ENCODE results near the gene ZFAND3. TPM values are rescaled to one million over a fixed set of nuclear protein-coding genes. Genes with fewer than 3 reads are reported as not detected.

ZFAND3 gene
- total RNA-seq, 2 experiments from 2014 or later = 34.4 to 37.0 TPM

- H3K4me1 Mint-ChIP-seq (ENCODE audit: low read depth) = peaks cover 43% of the 10 kb centered on the region
- ATAC-seq (ENCODE audit: poor library complexity) (no peak), DNase-seq (no peak)
- H3K27me3 Mint-ChIP-seq = no peaks in the 10 kb centered on the region
- Histone ChIP-seq H3K4me1 (ENCODE audit: insufficient read depth, low read length) (peaks cover 3% of the 10 kb centered on the region), H3K9me3 (ENCODE audit: control insufficient read depth in 1 of 2, insufficient read depth in 1 of 2, low read length in 2 of 2) (no peaks in the 10 kb centered on the region), H3K4me3 (ENCODE audit: low read length) (no peak overlapping the region), H3K36me3 (ENCODE audit: insufficient read depth, low read length) (no peaks in the 10 kb centered on the region), H3K27me3 (ENCODE audit: control insufficient read depth in 1 of 2, insufficient read depth in 2 of 2, low read length in 2 of 2) (no peaks in the 10 kb centered on the region), H3K27ac (ENCODE audit: low read depth in 1 of 2, low read length in 2 of 2) (no peak overlapping the region)
- no peak overlapping the region for H3K27ac Mint-ChIP-seq
- intact Hi-C loops (cut with DNase I, micrococcal nuclease) = no loop called here
- H3K36me3 Mint-ChIP-seq (ENCODE audit: low read depth) = peaks cover 6% of the 10 kb centered on the region
- H3K4me3 Mint-ChIP-seq = no peak overlapping the region
- CTCF ChIA-PET = no interaction called here
- TF ChIP-seq, protein P1, sequence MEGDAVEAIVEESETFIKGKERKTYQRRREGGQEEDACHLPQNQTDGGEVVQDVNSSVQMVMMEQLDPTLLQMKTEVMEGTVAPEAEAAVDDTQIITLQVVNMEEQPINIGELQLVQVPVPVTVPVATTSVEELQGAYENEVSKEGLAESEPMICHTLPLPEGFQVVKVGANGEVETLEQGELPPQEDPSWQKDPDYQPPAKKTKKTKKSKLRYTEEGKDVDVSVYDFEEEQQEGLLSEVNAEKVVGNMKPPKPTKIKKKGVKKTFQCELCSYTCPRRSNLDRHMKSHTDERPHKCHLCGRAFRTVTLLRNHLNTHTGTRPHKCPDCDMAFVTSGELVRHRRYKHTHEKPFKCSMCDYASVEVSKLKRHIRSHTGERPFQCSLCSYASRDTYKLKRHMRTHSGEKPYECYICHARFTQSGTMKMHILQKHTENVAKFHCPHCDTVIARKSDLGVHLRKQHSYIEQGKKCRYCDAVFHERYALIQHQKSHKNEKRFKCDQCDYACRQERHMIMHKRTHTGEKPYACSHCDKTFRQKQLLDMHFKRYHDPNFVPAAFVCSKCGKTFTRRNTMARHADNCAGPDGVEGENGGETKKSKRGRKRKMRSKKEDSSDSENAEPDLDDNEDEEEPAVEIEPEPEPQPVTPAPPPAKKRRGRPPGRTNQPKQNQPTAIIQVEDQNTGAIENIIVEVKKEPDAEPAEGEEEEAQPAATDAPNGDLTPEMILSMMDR (IDR thresholded peaks at IDR 0.05) = no peak
- H3K9me3 Mint-ChIP-seq = no peaks in the 10 kb centered on the region
- POLR2A ChIA-PET = interaction anchor here (0.6 kb wide), 1 partner anchor 121 kb away, joined by 3 read pairs; no protein-coding TSS in a partner anchor
Observed at GRCh38 chr6:37952027-37952426, 132.5 kb downstream of the ZFAND3 start.

GRCh38 chr6:37954791-37955190, 135.3 kb downstream of the ZFAND3 start:
- H3K36me3 Mint-ChIP-seq (ENCODE audit: low read depth) = no peaks in the 10 kb centered on the region
- H3K27ac ChIP-seq (ENCODE audit: low read depth in 1 of 2, low read length in 2 of 2) = no peak overlapping the region
- TF ChIP-seq, protein P1 (IDR thresholded peaks at IDR 0.05) = no peak
- no peaks in the 10 kb centered on the region for H3K36me3 ChIP-seq (ENCODE audit: insufficient read depth, low read length)
- ATAC-seq (ENCODE audit: poor library complexity) (no peak), DNase-seq (no peak)
- ChIA-PET POLR2A (interaction anchor here (1.0 kb wide), 1 partner anchor 17 kb away, joined by 4 read pairs; no protein-coding TSS in a partner anchor), CTCF (no interaction called here)
- H3K4me1 Mint-ChIP-seq (ENCODE audit: low read depth) = peaks cover 37% of the 10 kb centered on the region
- H3K4me3 Mint-ChIP-seq = no peak overlapping the region
- H3K9me3 Mint-ChIP-seq = no peaks in the 10 kb centered on the region
- no peak overlapping the region for H3K27ac Mint-ChIP-seq
- H3K9me3 ChIP-seq (ENCODE audit: control insufficient read depth in 1 of 2, insufficient read depth in 1 of 2, low read length in 2 of 2) = no peaks in the 10 kb centered on the region
- H3K27me3 Mint-ChIP-seq = no peaks in the 10 kb centered on the region
- no peak overlapping the region for H3K4me3 ChIP-seq (ENCODE audit: low read length)
- no peaks in the 10 kb centered on the region for H3K27me3 ChIP-seq (ENCODE audit: control insufficient read depth in 1 of 2, insufficient read depth in 2 of 2, low read length in 2 of 2)
- peaks cover 3% of the 10 kb centered on the region for H3K4me1 ChIP-seq (ENCODE audit: insufficient read depth, low read length)
- intact Hi-C loops (cut with DNase I, micrococcal nuclease) = no loop called here

DNA sequence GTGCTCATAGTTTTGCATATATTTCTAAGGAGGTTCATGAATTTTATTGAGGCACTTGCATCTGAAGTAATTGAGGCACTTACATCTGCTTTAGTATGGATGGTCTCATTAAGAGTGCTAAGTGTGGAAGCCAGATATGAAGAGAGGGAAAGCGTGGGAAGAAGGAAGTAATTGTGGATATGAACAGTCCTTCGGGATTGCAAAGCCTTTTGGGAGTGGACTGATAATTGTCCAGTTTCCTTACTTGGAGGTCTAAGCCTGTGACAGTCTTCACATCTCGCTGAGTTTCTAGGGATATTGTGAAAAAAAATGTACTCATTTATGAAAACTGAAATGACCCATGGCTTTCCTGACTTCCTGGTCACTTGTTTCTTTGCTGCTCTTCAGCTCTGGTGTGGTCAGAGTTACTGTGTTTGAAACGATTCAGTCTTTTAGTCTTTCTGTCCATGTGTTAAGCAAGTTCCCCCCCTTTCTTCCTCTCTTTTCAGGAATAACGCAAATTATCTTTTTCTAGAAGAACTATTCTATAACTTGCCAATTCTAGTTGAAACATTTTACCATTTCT, 137.3 kb downstream of the ZFAND3 start:
- no peak for DNase-seq
- no peaks in the 10 kb centered on the region for H3K9me3 Mint-ChIP-seq
- H3K4me1 Mint-ChIP-seq (ENCODE audit: low read depth) = peaks cover 39% of the 10 kb centered on the region
- Histone ChIP-seq H3K27ac (ENCODE audit: low read depth in 1 of 2, low read length in 2 of 2) (no peak overlapping the region), H3K9me3 (ENCODE audit: control insufficient read depth in 1 of 2, insufficient read depth in 1 of 2, low read length in 2 of 2) (no peaks in the 10 kb centered on the region), H3K36me3 (ENCODE audit: insufficient read depth, low read length) (no peaks in the 10 kb centered on the region), H3K4me1 (ENCODE audit: insufficient read depth, low read length) (peaks cover 9% of the 10 kb centered on the region), H3K4me3 (ENCODE audit: low read length) (no peak overlapping the region), H3K27me3 (ENCODE audit: control insufficient read depth in 1 of 2, insufficient read depth in 2 of 2, low read length in 2 of 2) (no peaks in the 10 kb centered on the region)
- CTCF ChIA-PET = no interaction called here
- intact Hi-C loops (cut with DNase I, micrococcal nuclease) = no loop called here
- H3K4me3 Mint-ChIP-seq = no peak overlapping the region
- no peaks in the 10 kb centered on the region for H3K36me3 Mint-ChIP-seq (ENCODE audit: low read depth)
- TF ChIP-seq, protein P1 (IDR thresholded peaks at IDR 0.05) = no peak
- no peak for ATAC-seq (ENCODE audit: poor library complexity)
- POLR2A ChIA-PET = no interaction called here
- no peak overlapping the region for H3K27ac Mint-ChIP-seq
- H3K27me3 Mint-ChIP-seq = no peaks in the 10 kb centered on the region
